Endothelial cell of umbilical vein (primary cell): ENCODE results near the gene GUCD1. TPM values are rescaled to one million over a fixed set of nuclear protein-coding genes. Genes with fewer than 3 reads are reported as not detected.
A peak's percentile ranks its signal among the peaks of the same experiment; 100 is the strongest.
"Not testable (repeated sequence)": the region's sequence is repeated elsewhere in the genome, so short reads cannot be mapped to it uniquely, and the experiment has no call there.

Experiments
- BruUV-seq: library from RNA; stranded (reverse); fragments of 400-500 nt; replicated peaks from 2 replicates; lab custom pipeline; 2021; lab: Mats Ljungman, UMichigan
- CTCF ChIA-PET: fragments of 300-600, 350-600 bp; sonication (Branson Sonifier 250); formaldehyde crosslinking; loops from one replicate; lab custom pipeline; 2021; ENCODE audit warnings: antibody characterized with exemption, inconsistent platforms; lab: Charles Lee
- POLR2A ChIA-PET: fragments of 300-600, 350-600 bp; sonication (Branson Sonifier 250); formaldehyde crosslinking; loops from one replicate; lab custom pipeline; 2021; ENCODE audit warnings: antibody characterized with exemption, inconsistent platforms; lab: Charles Lee
- DNase-seq: peaks from one replicate; pipeline ENCODE4 v3.0.0-alpha.2; 2011; ENCODE audit warnings: low read depth, low spot score
- FAIRE-seq: peaks from 2 replicates; lab custom pipeline; 2011; peaks lifted over from hg19 to GRCh38; lab: Jason Lieb, UNC
- H2AFZ ChIP-seq: 2 replicates; pipeline ENCODE4 v1.6.0; 2012; ENCODE audit warnings: low read depth, low read length, control low read depth, inconsistent platforms
- H3K27ac ChIP-seq: 2 replicates; pipeline ENCODE4 v1.5.1; 2011; ENCODE audit warnings: low read depth, mild to moderate bottlenecking, control low read depth, low read length, moderate library complexity; ENCODE audit not compliant: insufficient read depth
- H3K27me3 ChIP-seq, 2 experiments: 2 replicates each; pipeline versions ENCODE4 v1.6.0 to v1.6.1; 2011; ENCODE audit warnings: low read length in 2 of 2, mixed read lengths in 1 of 2; ENCODE audit not compliant: control insufficient read depth in 2 of 2, insufficient read depth in 2 of 2
- H3K36me3 ChIP-seq, 2 experiments: 2 replicates in 1 of 2; 3 replicates in 1 of 2; pipeline ENCODE4 v1.5.1; 2011; ENCODE audit warnings: low read length in 2 of 2, mild to moderate bottlenecking in 1 of 2, moderate library complexity in 1 of 2; ENCODE audit not compliant: control insufficient read depth in 2 of 2, insufficient read depth in 2 of 2; ENCODE audit errors: extremely low read depth in 1 of 2
- H3K4me1 ChIP-seq: 3 replicates; pipeline ENCODE4 v1.5.1; 2011; ENCODE audit warnings: mild to moderate bottlenecking, low read length; ENCODE audit not compliant: control insufficient read depth, insufficient read depth; ENCODE audit errors: extremely low read depth
- H3K4me2 ChIP-seq: 2 replicates; pipeline ENCODE4 v1.6.1; 2011; ENCODE audit warnings: low read length, control low read depth, mixed read lengths; ENCODE audit not compliant: insufficient read depth
- H3K4me3 ChIP-seq, 3 experiments: fragments of 200-600 bp in 1 of 3; sonication (generic), shearing (Covaris generic) in 1 of 3; replicated peaks in 1 of 3; 2 replicates each; pipeline ENCODE4 v1.5.1; 2011 to 2016; ENCODE audit warnings: control low read depth in 3 of 3, low read length in 3 of 3, mild to moderate bottlenecking in 2 of 3, inconsistent platforms in 1 of 3, low read depth in 1 of 3, moderate library complexity in 1 of 3; ENCODE audit not compliant: insufficient read depth in 1 of 3
- H3K79me2 ChIP-seq: 2 replicates; pipeline ENCODE4 v1.6.0; 2012; ENCODE audit warnings: low read length, inconsistent platforms; ENCODE audit not compliant: control insufficient read depth, insufficient read depth
- H3K9ac ChIP-seq: replicated peaks from 2 replicates; pipeline ENCODE3; 2011; ENCODE audit warnings: low read length, control low read depth; ENCODE audit not compliant: insufficient read depth; ENCODE audit errors: extremely low read depth
- H3K9me1 ChIP-seq: replicated peaks from 3 replicates; pipeline ENCODE4 v1.6.0; 2011; ENCODE audit warnings: mild to moderate bottlenecking, low read length; ENCODE audit not compliant: control insufficient read depth, insufficient read depth; ENCODE audit errors: extremely low read depth
- H3K9me3 ChIP-seq: replicated peaks from 2 replicates; pipeline ENCODE4 v1.5.1; 2012; ENCODE audit warnings: low read length, inconsistent platforms; ENCODE audit not compliant: control insufficient read depth, insufficient read depth
- H4K20me1 ChIP-seq: replicated peaks from 2 replicates; pipeline ENCODE3; 2011; ENCODE audit warnings: mild to moderate bottlenecking, low read length; ENCODE audit not compliant: control insufficient read depth, insufficient read depth; ENCODE audit errors: extremely low read depth
- CTCF ChIP-seq, 2 donors: IDR thresholded peaks; 1 replicate in 1 of 2; 2 replicates in 1 of 2; pipeline ENCODE4 v1.5.1; 2011; ENCODE audit warnings: low read length in 2 of 2, mild to moderate bottlenecking in 2 of 2, moderate library complexity in 2 of 2, control low read depth in 1 of 2, inconsistent platforms in 1 of 2, low read depth in 1 of 2; ENCODE audit not compliant: insufficient read depth in 1 of 2; ENCODE audit errors: extremely low read depth in 1 of 2
- EZH2 ChIP-seq: IDR thresholded peaks from 2 replicates; pipeline ENCODE4 v1.6.1; 2012; ENCODE audit warnings: borderline replicate concordance, low read depth, mild to moderate bottlenecking, moderate library complexity, low read length, inconsistent platforms; ENCODE audit not compliant: severe bottlenecking
- FOS ChIP-seq: IDR thresholded peaks from 2 replicates; pipeline ENCODE4 v1.6.1; 2011; ENCODE audit warnings: mild to moderate bottlenecking, low read length, moderate library complexity, borderline replicate concordance; ENCODE audit not compliant: insufficient read depth
- JUN ChIP-seq: IDR thresholded peaks from 2 replicates; pipeline ENCODE4 v1.6.1; 2011; ENCODE audit warnings: borderline replicate concordance, low read depth; ENCODE audit not compliant: insufficient read length, insufficient read depth
- MAX ChIP-seq: IDR thresholded peaks from 2 replicates; pipeline ENCODE4 v1.6.1; 2011; ENCODE audit not compliant: insufficient read depth, insufficient read length
- MYC ChIP-seq: IDR thresholded peaks from one replicate; pipeline ENCODE4 v1.6.1; 2011; ENCODE audit warnings: mild to moderate bottlenecking, low read depth, low read length
- POLR2A ChIP-seq: IDR thresholded peaks from 2 replicates; pipeline ENCODE4 v1.6.1; 2012; ENCODE audit warnings: low read depth, mild to moderate bottlenecking, control low read depth, low read length
- POLR2AphosphoS5 ChIP-seq: IDR thresholded peaks from 2 replicates; pipeline ENCODE4 v1.6.1; 2012; ENCODE audit warnings: low read depth, mild to moderate bottlenecking, control low read depth, low read length, moderate library complexity; ENCODE audit not compliant: insufficient read depth
- dilution Hi-C: fragments of 300-500 bp; cut with MboI; formaldehyde crosslinking; loops from one replicate; pipeline ENCODE4 v1.15.0; 2019; ENCODE audit warnings: low sequenced_read_pairs; ENCODE audit not compliant: extremely low pct_ligation_motif_present
- intact Hi-C: fragments of 100-400 bp; cut with micrococcal nuclease; formaldehyde crosslinking; loops from one replicate; pipeline ENCODE4 v1.10.0; 2022
- polyA plus RNA-seq, 4 experiments: library from polyadenylated mRNA; depleted of rRNA in 3 of 4; stranded (reverse) in 3 of 4; unstranded in 1 of 4; fragments of >200 nt; gene quantifications; 2 replicates each; pipeline versions ENCODE4 v1.2.1 to v1.2.3, GENCODE V29; 2011 to 2012; ENCODE audit warnings: missing spikeins in 1 of 4
- total RNA-seq: library from RNA; stranded (reverse); gene quantifications from 2 replicates; pipeline ENCODE4 v1.2.3, GENCODE V29; 2021

GUCD1 gene
- total and polyA plus RNA-seq, 2 donors (not counting 3 experiments of a cell fraction or from before 2014, with no cell fraction given) = 116 to 138 TPM

GRCh38 chr22:24553597-24554312 is 1.2 kb downstream of the GUCD1 start:
- no TSS peak for BruUV-seq
- Histone ChIP-seq H3K27ac (peak overlapping the region; percentile 54), H3K9me1 (no peaks in the 10 kb centered on the region), H4K20me1 (no peaks in the 10 kb centered on the region), H3K4me2 (peak overlapping the region; percentile 86), H3K36me3 (peaks cover 7 to 15% of the 10 kb centered on the region in 2 experiments), H3K79me2 (peaks cover 76% of the 10 kb centered on the region), H3K9ac (peak overlapping the region; percentile 70), H2AFZ (no peak overlapping the region), H3K9me3 (no peaks in the 10 kb centered on the region), H3K27me3 (no peaks in the 10 kb centered on the region), H3K4me1 (peaks cover 24% of the 10 kb centered on the region), H3K4me3 (peak overlapping the region; percentile 51 to 87 (median 64))
- FAIRE-seq (no peak), DNase-seq (no peak)
- ChIA-PET CTCF (no interaction called here), POLR2A (no interaction called here)
- intact Hi-C loops (no loop called here), dilution Hi-C loops (no loop called here)
- TF ChIP-seq CTCF (IDR thresholded peaks at IDR 0.05; ENCODE audit: extremely low read depth in 1 of 2, insufficient read depth in 1 of 2, low read depth in 1 of 2, low read length in 2 of 2) (no peak), POLR2AphosphoS5 (no peak), JUN (no peak), FOS (no peak), POLR2A (no peak), EZH2 (no peak), MYC (no peak), MAX (no peak)

GRCh38 chr22:24552503-24553286 is 2.2 kb downstream of the GUCD1 start:
- dilution Hi-C loops, H2AFZ ChIP-seq, CTCF ChIA-PET, BruUV-seq, H3K4me3 ChIP-seq, FAIRE-seq, H3K9me3 ChIP-seq, intact Hi-C loops, H3K9ac ChIP-seq, H3K4me2 ChIP-seq, H3K27ac ChIP-seq, H4K20me1 ChIP-seq, H3K9me1 ChIP-seq, DNase-seq, H3K27me3 ChIP-seq, POLR2A ChIA-PET: not testable (repeated sequence)
- Histone ChIP-seq H3K36me3 (peaks cover 0 to 18% of the 10 kb centered on the region in 2 experiments), H3K4me1 (peaks cover 23% of the 10 kb centered on the region), H3K79me2 (peaks cover 66% of the 10 kb centered on the region)
